Measurements from ENCODE around the gene EEF1AKMT4.

The EEF1AKMT4 gene

DNA sequence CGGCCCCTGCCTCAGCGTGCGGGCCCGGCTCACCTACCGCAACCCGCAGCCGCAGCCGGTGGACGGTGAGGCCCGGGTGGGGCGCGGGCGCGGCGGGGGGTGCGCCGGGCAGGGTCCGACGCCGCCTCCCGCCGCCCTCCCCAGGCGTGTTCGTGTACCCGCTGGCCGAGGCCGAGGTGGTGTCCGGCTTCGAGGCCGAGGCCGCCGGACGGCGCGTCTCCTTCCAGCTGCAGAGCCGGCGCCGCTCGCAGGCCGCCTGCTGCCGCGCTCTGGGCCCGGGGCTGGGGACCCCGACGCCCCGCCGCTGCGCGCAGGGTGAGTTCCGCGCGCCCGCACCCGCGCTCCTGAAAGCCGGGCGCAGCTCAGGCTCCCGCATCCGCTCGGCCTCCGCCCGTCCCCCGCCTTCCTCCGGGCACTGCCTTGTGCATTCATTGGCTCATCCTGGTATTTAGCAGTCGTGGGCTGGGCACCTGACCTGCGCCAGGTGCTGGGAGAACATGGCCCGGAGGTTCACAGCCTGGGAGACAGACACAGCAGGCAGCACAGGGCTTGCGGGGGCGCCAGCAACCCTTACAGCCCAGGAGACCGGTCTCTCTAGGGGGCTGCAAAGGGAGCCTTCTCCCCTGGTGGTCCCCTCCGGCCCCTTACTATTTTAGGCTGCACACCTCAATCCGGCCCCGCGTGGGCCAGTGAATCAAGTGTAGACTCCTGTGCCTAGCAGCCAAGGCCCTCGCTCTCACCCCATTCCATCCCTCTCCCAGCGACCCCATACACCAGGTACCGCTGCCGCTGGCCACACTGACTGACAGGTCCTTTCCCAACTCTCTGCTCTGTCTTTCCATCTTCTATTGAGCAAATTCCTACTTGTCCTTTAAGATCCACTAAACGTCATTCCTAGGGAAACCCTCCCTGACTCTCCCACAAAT, 18.6 kb upstream of the EEF1AKMT4 start:
- Mint-ChIP-seq H3K27me3 (peaks cover 20% of the 10 kb centered on the region), H3K9me3 (ENCODE audit: low read depth) (no peaks in the 10 kb centered on the region), H3K4me1 (ENCODE audit: low read depth) (peaks cover 11% of the 10 kb centered on the region), H3K27ac (no peak overlapping the region), H3K4me3 (peak overlapping the region; percentile 75), H3K36me3 (no peaks in the 10 kb centered on the region)

DNA sequence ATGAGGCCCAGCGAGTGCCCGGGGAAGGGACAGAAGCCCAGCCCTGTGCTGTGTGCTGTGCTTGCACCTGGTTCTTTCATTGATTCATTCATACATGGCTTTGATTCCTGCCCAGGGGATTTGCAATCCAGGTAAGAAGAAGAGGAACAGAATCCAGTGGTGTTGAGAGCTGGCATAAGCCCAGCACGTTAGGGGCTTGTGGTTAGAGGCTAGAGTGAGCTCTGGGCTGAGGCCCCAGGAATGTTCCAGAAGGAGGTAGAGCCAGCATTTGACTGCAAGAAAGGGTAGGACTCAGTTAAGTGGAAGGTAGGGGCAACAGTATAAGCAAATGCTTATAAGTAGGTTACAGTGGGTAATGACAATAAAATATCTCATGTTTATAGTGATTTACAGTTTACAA, 17.8 kb upstream of the EEF1AKMT4 start:
- Mint-ChIP-seq H3K9me3 (ENCODE audit: low read depth) (no peaks in the 10 kb centered on the region), H3K4me3 (peak overlapping the region; percentile 75), H3K4me1 (ENCODE audit: low read depth) (peaks cover 11% of the 10 kb centered on the region), H3K27ac (no peak overlapping the region), H3K36me3 (no peaks in the 10 kb centered on the region), H3K27me3 (peaks cover 18% of the 10 kb centered on the region)

DNA sequence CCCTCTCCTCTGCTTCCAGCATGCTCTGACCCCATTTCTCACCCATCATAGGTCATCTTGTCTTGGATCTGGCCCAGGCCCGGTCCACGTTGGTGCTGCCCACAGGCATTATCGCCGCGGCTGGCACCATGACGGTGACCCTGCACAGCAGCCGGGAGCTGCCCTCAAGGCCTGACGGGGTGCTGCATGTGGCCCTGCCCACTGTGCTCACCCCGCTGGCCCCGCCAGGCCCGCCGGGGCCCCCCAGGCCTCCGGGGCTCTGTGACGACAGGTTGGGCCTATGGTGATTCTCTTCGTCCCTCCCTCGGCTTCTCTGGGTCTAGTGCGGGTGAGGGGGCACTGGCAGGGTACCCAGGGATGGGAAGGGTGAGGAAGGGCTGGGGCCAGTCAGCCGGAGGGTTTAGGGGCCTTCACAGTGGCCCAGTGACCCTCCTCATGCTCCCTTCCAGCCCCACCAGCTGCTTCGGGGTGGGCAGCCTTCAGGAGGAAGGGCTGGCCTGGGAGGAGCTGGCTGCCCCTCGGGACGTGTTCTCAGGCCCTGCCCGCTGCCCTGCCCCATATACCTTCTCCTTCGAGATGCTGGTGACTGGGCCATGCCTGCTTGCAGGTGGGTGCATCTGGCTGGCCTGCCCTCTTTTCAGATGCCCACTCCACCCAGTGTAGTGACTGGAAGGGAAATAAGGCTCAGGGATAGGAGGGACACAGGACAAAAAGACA, 16.2 kb upstream of the EEF1AKMT4 start:
- Mint-ChIP-seq H3K4me3 (no peak overlapping the region), H3K9me3 (ENCODE audit: low read depth) (no peaks in the 10 kb centered on the region), H3K36me3 (no peaks in the 10 kb centered on the region), H3K27ac (no peak overlapping the region), H3K27me3 (peaks cover 16% of the 10 kb centered on the region), H3K4me1 (ENCODE audit: low read depth) (peaks cover 11% of the 10 kb centered on the region)

DNA sequence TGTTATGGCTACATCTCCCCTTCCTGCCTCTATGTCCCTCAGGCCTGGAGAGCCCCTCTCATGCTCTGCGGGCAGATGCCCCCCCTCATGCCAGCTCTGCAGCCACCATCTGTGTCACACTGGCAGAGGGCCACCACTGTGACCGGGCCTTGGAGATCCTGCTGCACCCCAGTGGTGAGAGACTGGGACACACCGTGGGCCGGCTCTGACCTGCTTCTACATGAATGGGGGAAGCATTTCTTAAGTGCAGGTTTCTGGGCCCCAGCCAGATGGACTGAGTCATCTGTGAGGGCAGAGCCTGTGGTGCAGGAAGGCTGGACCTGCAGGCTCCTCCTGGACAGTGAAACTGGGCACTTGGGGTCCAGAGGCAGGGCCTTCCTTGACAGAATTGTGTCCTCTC, 15.2 kb upstream of the EEF1AKMT4 start:
- no peak overlapping the region for H3K4me3 Mint-ChIP-seq

DNA sequence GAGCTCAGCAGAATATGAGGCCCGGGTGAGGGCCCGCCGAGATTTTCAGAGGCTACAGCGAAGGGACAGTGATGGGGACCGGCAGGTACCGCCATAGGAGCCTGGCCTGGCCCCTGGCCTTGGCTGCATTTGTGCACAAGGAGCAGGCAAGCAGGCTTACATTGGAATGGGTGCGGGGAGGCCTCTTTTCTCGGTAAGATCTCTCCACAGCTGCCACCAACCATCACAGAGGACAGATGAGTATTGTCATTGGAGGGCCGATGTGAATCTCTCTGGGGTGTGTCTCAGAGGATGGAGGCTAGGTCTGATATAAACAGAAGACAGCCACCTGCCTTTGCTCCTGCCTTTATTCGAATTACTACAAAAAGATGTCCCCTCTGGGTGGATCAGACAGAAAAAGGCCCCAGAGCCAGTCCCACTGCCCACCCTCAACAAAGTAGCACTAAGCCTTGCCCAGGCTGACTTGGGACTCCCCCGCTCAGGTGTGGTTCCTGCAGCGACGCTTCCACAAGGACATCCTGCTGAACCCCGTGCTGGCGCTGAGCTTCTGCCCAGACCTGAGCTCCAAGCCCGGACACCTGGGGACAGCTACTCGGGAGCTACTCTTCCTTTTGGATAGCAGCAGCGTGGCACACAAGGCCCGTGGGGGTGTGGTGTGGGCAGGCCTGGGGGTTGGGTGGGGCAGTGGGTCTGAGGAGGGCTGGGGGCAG, 14.6 kb upstream of the EEF1AKMT4 start:
- H3K36me3 Mint-ChIP-seq, result no peaks in the 10 kb centered on the region
- no peak overlapping the region for H3K4me3 Mint-ChIP-seq
- H3K9me3 Mint-ChIP-seq (ENCODE audit: low read depth), result no peaks in the 10 kb centered on the region
- H3K27ac Mint-ChIP-seq, result no peak overlapping the region
- peaks cover 15% of the 10 kb centered on the region for H3K27me3 Mint-ChIP-seq
- peaks cover 7% of the 10 kb centered on the region for H3K4me1 Mint-ChIP-seq (ENCODE audit: low read depth)

More for the DNA sequence above, 15.2 kb upstream of the EEF1AKMT4 start:
- Mint-ChIP-seq H3K4me1 (ENCODE audit: low read depth) (peaks cover 7% of the 10 kb centered on the region), H3K9me3 (ENCODE audit: low read depth) (no peaks in the 10 kb centered on the region), H3K27me3 (peaks cover 15% of the 10 kb centered on the region), H3K36me3 (no peaks in the 10 kb centered on the region), H3K27ac (no peak overlapping the region)

DNA sequence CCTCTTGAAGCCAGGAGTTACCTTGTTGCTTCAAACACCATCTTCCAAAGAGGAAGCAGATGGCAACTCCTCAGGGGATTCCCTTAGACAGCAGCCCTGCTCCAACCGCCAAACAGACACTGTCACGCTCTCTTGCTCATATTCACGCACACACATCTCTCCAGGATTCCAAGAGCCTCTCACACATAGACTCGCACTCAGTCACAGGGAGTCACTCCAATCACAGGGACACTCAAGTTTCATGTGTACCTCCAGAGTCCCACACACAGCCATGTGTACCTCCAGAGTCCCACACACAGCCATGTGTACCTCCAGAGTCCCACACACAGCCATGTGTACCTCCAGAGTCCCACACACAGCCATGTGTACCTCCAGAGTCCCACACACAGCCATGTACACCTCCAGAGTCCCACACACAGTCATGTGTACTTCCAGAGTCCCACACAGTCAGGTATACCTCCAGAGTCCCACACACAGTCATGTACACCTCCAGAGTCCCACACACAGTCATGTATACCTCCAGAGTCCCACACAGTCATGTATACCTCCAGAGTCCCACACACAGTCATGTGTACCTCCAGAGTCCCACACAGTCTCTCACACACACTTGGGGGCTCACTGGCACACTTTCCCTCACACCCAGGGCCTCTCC, 14.0 kb upstream of the EEF1AKMT4 start:
- no peak overlapping the region for H3K27ac Mint-ChIP-seq
- H3K4me3 Mint-ChIP-seq, result no peak overlapping the region
- no peaks in the 10 kb centered on the region for H3K36me3 Mint-ChIP-seq
- peaks cover 15% of the 10 kb centered on the region for H3K27me3 Mint-ChIP-seq
- H3K4me1 Mint-ChIP-seq (ENCODE audit: low read depth), result peaks cover 7% of the 10 kb centered on the region
- H3K9me3 Mint-ChIP-seq (ENCODE audit: low read depth), result no peaks in the 10 kb centered on the region

DNA sequence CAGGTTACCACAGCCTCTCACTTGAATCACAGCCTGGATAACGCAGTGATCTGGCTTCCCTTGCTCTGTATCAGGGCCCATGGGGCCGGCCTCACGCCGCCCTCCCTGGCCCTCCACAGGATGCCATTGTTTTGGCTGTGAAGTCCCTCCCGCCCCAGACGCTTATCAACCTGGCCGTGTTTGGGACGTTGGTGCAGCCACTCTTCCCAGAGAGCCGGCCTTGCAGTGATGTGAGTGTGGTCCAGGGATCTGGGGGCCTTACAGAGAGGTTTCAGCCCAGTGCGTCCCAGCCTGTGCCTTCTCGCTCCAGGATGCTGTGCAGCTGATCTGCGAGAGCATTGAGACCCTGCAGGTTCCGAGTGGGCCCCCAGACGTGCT, 13.4 kb upstream of the EEF1AKMT4 start:
- peaks cover 5% of the 10 kb centered on the region for H3K4me1 Mint-ChIP-seq (ENCODE audit: low read depth)
- no peaks in the 10 kb centered on the region for H3K36me3 Mint-ChIP-seq
- H3K27ac Mint-ChIP-seq, result no peak overlapping the region
- no peaks in the 10 kb centered on the region for H3K9me3 Mint-ChIP-seq (ENCODE audit: low read depth)
- H3K27me3 Mint-ChIP-seq, result peaks cover 13% of the 10 kb centered on the region
- no peak overlapping the region for H3K4me3 Mint-ChIP-seq

DNA sequence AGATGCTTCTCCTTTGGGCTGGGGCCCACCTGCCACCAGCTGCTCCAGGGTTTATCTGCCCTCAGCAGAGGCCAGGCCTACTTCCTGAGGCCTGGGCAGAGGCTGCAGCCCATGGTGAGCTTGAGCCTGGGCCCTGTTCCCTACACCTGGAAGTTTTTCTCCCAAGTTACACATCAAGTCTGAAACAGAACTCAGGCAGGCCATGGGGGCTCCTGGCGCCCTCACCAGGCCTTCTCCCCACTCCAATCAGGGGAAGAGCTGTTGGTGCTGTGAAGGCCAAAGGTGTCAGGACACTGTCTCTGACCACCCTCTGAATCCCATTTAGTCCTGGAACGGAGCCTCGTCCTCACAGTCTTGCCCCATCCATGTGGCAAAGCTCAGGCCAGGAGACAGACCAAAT, 12.8 kb upstream of the EEF1AKMT4 start:
- H3K36me3 Mint-ChIP-seq, result no peaks in the 10 kb centered on the region
- no peak overlapping the region for H3K27ac Mint-ChIP-seq
- H3K27me3 Mint-ChIP-seq, result peaks cover 7% of the 10 kb centered on the region
- no peak overlapping the region for H3K4me3 Mint-ChIP-seq
- no peaks in the 10 kb centered on the region for H3K9me3 Mint-ChIP-seq (ENCODE audit: low read depth)
- H3K4me1 Mint-ChIP-seq (ENCODE audit: low read depth), result no peaks in the 10 kb centered on the region

DNA sequence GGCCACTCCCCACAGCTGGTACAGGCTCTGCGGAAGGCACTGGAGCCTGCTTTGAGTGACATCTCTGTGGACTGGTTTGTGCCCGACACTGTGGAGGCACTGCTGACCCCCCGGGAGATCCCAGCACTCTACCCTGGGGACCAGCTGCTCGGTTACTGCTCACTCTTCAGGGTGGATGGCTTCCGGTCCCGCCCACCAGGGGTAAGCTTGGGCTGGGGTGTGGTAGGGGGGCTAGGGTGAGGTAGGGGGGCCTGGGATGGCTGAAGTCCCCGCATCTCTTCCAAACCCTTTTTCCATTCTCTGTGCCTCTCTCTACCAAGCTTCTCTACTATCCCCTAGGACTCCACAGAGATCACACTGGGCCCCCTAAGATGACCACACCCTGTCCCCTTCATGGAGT, 12.3 kb upstream of the EEF1AKMT4 start:
- Mint-ChIP-seq H3K9me3 (ENCODE audit: low read depth) (no peaks in the 10 kb centered on the region), H3K36me3 (no peaks in the 10 kb centered on the region), H3K27me3 (peaks cover 5% of the 10 kb centered on the region), H3K27ac (no peak overlapping the region), H3K4me3 (no peak overlapping the region), H3K4me1 (ENCODE audit: low read depth) (no peaks in the 10 kb centered on the region)

DNA sequence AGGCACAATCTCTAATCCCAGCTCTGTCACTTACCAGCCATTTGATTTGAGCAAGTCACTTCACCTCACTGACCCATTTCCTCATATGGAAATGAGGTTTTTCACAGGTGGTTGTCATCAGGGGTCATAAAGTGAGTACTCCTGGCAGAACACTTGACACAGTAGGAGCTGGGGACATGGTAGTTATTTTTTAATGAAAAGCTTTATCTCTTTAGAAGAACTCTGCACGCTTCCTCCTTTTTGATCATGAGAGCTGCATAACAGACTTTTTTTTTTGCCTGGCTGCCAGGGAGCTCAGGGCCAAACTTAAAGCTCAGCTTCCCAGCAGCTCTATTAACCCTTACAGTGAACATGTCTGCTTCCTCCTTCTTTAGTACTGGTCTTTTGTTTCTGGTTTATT, 11.7 kb upstream of the EEF1AKMT4 start:
- no peak overlapping the region for H3K27ac Mint-ChIP-seq
- H3K36me3 Mint-ChIP-seq, result no peaks in the 10 kb centered on the region
- peaks cover 2% of the 10 kb centered on the region for H3K27me3 Mint-ChIP-seq
- no peaks in the 10 kb centered on the region for H3K9me3 Mint-ChIP-seq (ENCODE audit: low read depth)
- no peaks in the 10 kb centered on the region for H3K4me1 Mint-ChIP-seq (ENCODE audit: low read depth)
- no peak overlapping the region for H3K4me3 Mint-ChIP-seq

DNA sequence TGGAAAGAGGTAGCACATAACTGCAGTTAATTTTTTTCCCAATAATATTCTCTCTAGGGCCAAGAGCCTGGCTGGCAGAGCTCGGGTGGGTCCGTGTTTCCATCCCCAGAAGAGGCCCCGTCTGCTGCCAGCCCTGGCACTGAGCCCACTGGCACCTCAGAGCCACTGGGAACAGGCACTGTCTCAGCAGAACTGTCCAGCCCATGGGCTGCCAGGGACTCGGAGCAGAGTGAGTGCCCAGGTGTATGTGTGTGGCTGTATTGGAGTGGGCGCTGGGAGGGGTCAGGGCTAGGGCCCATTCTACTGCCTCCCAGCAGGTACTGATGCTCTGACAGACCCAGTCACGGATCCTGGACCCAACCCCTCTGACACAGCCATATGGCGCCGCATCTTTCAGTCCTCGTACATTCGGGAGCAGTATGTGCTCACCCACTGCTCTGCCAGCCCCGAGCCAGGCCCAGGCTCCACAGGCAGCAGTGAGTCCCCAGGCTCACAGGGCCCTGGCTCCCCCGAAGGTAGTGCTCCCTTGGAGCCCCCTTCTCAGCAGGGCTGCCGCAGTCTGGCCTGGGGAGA, 11.1 kb upstream of the EEF1AKMT4 start:
- no peaks in the 10 kb centered on the region for H3K27me3 Mint-ChIP-seq
- no peak overlapping the region for H3K27ac Mint-ChIP-seq
- no peaks in the 10 kb centered on the region for H3K36me3 Mint-ChIP-seq
- H3K4me3 Mint-ChIP-seq, result no peak overlapping the region
- H3K9me3 Mint-ChIP-seq (ENCODE audit: low read depth), result no peaks in the 10 kb centered on the region
- no peaks in the 10 kb centered on the region for H3K4me1 Mint-ChIP-seq (ENCODE audit: low read depth)

DNA sequence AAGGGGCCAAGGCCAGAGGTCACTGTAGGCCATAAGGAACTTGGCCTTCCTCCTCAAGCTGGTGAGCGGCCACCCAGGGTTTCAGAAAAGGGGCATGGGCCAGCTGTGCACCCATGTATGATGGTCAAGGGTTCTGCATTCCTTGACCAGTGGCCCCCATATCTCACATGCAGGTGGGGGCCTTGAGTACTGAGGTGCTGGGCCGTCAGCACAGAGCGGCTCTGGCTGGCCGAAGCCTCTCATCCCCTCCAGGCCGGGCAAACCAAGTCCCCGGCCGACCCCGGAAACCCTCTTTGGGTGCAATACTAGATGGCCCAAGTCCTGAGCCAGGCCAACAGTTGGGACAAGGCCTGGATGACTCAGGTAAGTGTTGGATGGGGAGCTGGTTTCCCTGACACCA, 10.3 kb upstream of the EEF1AKMT4 start:
- Mint-ChIP-seq H3K4me3 (no peak overlapping the region), H3K27ac (no peak overlapping the region), H3K27me3 (no peaks in the 10 kb centered on the region)

DNA sequence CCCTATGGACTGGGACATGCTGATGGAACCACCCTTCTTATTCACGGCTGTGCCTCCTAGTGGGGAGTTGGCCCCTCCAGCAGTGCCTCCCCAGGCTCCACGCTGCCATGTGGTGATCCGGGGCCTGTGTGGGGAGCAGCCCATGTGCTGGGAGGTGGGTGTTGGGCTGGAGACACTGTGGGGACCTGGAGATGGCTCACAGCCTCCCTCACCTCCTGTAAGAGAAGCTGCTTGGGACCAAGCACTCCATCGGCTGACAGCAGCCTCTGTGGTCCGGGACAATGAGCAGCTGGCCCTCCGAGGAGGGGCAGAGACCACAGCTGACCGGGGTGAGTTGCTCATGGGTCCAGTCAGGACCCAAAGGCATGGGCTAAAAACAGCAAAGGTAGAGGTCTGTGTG, 9.8 kb upstream of the EEF1AKMT4 start:
- Mint-ChIP-seq H3K27me3 (no peaks in the 10 kb centered on the region), H3K4me1 (ENCODE audit: low read depth) (no peaks in the 10 kb centered on the region), H3K9me3 (ENCODE audit: low read depth) (no peaks in the 10 kb centered on the region), H3K36me3 (peaks cover under 1% of the 10 kb centered on the region), H3K4me3 (no peak overlapping the region), H3K27ac (no peak overlapping the region)

More for the DNA sequence above, 10.3 kb upstream of the EEF1AKMT4 start:
- no peaks in the 10 kb centered on the region for H3K36me3 Mint-ChIP-seq
- no peaks in the 10 kb centered on the region for H3K9me3 Mint-ChIP-seq (ENCODE audit: low read depth)
- H3K4me1 Mint-ChIP-seq (ENCODE audit: low read depth), result no peaks in the 10 kb centered on the region

DNA sequence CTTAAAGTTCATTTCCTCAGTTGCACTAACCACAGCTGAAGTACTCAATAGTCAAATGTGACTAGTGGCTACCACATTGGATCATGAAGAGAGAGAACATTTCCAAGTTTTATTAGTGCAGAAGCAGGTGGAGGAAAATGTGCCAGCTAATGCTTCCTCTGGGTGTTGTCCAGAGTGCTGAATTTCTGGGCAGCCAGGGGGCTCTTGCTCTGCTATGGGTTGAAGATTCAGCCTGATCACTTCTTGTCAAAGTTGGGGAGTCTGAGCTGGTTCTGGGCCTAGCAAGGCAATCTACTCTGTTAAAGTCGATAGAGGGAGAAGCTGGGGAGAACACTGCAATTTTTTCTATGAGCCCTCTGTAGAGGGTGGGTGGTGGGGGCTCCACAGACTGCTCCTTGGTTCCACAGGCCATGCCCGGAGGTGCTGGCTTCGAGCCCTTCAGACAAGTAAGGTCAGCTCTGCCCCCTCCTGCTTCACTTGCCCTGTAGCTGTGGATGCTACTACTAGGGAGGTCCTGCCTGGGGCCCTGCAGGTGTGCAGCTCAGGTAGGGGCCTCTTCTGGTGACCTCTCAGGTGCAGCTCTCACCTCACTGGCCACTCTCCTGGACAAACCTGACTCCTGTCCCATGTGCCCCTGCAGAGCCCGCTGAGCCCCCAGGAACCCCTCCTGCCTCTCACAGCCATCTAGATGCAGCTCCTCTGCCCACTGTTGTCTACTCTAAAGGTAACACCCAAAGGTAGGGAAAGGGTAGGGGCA, 8.9 kb upstream of the EEF1AKMT4 start:
- Mint-ChIP-seq H3K27me3 (no peaks in the 10 kb centered on the region), H3K4me1 (ENCODE audit: low read depth) (peaks cover 4% of the 10 kb centered on the region), H3K9me3 (ENCODE audit: low read depth) (no peaks in the 10 kb centered on the region), H3K36me3 (peaks cover 3% of the 10 kb centered on the region), H3K27ac (no peak overlapping the region), H3K4me3 (no peak overlapping the region)

Data from activated naive CD8-positive, alpha-beta T cell (primary cell).